Ecto neural progenitor cell (in vitro differentiated cells): Measurements from ENCODE around the gene C16orf46.
A peak's percentile ranks its signal among the peaks of the same experiment; 100 is the strongest.

Experiments used
- DNase-seq: peaks from one replicate; pipeline ENCODE4 v3.0.0-alpha.2; 2018; ENCODE audit warnings: low spot score

C16orf46 gene

GRCh38 chr16:81076566-81077075, 417 bp downstream of the C16orf46 start:
- DNase-seq: peak; percentile 88

GRCh38 chr16:81073560-81074330, 3.3 kb downstream of the C16orf46 start:
- no peak for DNase-seq

DNA sequence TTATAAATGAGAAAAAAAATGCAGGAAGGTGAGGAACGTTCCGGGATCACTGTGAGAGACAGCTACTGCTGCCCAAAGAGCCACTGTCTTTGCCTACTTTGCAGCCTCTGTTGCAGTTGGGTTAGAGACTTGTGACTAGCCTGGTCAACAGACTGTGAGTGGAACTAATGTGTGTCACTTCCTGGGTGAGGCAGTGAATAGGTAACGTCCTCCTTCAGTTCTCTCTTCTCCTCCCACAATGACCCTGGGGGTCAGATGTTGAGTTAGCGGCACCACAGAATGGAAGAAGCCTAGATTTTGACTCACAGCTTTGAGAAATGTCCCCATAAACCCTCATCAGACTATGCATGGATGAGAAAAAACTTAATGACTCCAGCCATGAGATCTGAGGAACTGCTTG, 5.2 kb downstream of the C16orf46 start:
- DNase-seq: no peak

DNA sequence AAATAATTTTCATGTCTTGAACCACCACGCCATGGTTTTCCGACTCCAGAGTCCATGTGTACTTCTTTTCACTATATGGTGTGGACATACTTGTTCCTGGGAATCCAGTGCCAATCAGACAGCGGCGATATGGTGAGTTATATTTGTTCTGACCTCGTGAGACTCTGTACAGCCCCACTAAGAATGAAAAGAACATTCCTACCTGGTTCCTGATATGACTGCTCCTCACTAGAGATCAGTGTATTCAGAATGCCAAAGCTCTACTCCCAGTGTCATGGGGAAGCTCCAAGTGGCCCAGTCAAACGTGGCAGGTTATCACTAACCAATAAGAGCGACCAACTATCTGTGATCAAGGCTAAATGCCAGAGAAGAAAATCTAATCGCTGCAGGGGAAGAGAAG, 6.1 kb downstream of the C16orf46 start:
- no peak for DNase-seq

DNA sequence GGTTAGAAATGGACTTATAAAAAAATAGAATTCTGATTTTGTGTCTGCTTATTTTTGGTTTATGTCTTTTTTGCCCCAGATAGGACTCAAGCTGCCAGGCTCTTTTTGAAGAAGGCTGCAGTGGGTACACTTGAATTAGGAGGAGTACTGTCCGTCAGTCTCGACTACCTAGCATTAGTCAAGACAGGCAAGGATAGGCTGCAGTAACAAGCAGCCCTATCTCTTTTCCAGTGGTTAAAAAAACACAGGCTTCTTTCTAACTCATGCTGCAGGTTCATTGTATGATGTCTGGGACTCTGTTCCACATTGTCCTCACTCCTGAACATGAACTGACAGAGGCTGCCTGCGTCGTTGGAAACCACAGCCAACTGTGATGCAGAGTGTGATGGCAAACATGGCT, 8.0 kb downstream of the C16orf46 start:
- DNase-seq: no peak

GRCh38 chr16:81067166-81067565, 9.9 kb downstream of the C16orf46 start:
- DNase-seq: no peak

DNA sequence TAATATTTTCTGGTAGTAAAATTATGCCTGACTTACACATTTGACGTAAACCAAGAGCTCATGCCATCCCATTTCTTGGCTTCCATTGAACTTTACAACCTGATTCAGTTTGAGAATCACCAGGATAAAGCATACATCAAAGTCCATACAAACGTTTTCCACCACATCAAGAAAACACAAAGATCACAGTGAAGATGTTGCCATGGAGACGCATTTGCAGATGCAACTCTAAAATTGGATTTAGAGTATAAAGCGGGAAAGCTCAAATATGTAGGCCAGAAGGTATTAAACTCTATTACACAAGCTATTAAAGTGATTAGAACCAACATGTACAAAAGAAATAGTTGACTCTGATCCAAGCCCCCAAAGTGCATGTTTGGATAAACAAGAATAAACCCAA, 10.4 kb downstream of the C16orf46 start:
- no peak for DNase-seq

DNA sequence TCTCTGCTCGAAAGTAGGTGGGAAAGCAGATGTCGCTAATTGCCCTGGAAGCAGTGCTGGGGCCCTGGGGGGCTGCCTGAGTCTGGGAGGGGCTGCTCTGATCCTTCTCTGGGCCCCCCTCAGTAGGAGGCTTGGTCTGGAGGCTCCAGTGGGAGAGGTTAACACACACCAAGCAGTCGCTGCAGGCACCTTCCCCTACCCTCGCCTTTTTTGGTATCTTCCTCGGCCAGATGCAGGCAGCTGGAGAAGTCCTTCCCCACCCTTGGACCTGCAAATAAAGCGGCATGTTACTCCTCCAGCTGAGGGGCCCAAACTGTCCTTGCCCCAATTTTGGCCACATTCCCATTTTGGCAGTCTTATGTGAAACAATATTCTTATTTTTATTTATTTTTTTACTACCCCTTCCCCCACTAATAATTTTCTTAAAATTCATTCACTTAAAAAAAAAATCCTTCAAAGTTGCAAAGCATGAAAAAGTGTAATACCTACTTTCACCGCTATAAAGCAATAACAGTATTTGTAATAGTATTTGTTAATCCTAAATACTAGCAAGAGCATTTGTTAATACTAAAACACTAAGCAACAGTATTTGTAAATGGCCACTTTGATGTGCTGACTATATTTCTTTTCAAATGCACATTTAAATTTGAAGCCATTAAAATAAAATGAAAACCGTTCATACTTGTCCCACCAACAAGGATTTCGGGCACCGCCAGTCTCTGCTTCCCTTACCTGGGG, 15.0 kb downstream of the C16orf46 start:
- DNase-seq: no peak

DNA sequence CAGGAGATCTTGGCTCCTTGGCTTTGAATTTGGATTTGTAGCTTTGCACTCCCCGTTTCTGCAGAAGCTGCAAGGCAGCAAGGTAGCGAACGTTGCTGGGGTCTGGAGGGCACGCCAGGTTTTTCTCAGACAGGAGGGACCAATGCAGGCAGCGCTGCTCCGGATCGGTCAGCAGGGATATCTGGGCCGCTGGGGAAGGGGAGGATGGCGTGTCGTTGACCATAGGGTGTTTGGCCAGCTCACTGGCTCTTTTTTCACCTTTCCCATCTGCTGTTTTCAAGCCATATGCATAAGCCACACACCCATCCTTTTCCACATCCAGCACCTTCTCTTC, 15.8 kb downstream of the C16orf46 start:
- DNase-seq: no peak

GRCh38 chr16:81060576-81061306, 16.3 kb downstream of the C16orf46 start:
- DNase-seq: no peak

- DNase-seq: no peak
Observed at GRCh38 chr16:81053761-81054160, 23.3 kb downstream of the C16orf46 start.

DNA sequence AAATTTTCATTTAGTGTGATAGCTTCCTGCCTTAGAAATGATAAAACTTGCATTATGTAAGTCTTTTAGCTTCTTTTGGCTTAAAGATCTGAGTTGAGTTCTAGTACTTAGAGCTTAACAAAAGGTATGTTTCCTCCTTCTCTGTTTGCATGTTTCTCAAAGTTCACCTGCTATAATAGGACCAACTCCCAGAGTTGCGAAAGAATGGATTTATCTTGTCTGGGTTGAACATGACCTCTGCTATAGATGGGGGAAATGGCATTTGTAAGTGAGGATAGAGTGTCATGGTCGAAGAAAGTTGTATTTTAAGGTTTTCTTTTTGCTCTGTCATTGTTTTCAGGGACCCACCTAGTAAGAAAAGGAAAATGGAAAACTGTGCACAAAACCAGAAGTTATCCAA, 34.2 kb downstream of the C16orf46 start:
- DNase-seq: no peak

DNA sequence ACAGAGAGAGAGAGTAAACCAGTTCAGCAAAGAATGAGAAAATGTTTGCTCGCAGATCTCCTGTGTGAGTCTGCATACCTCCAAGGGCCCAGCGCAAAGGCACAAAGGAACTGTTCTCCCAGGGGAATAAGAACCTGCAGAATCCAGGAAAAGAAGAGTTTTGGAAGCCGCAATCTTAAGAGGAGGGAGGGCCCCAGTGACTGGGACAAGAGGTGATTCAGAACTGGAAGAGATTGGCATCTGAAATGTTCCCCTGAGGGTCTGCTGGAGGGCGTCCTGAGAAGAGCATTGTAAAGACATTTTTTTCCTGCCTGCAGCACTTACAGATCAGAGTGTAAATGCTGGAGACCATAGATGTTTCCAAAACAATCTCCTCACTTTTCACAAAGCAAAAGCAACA, 35.3 kb downstream of the C16orf46 start:
- no peak for DNase-seq

- no peak for DNase-seq
Observed at GRCh38 chr16:81040842-81041241, 36.2 kb downstream of the C16orf46 start.

DNA sequence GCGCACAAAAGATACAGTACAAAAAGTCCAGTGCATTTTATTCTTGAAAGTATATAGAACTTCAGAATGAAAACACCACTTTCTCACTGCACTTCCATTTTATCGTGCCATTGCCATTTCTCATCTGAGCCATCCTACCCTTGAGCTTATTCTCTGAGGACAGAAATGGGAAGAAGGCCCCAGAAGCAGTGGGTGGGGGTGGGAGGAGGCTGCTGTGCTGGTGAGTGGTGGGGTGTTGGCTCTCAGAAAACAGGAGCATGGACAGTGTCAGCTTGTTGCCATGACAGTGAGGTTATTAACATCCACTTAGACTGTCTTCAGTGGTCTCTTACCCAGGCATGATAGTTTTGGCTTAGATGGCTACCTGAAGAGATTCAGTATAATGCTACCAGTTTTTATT, 36.9 kb downstream of the C16orf46 start:
- no peak for DNase-seq

- no peak for DNase-seq
Observed at GRCh38 chr16:81036751-81037350, 40.2 kb downstream of the C16orf46 start.

DNA sequence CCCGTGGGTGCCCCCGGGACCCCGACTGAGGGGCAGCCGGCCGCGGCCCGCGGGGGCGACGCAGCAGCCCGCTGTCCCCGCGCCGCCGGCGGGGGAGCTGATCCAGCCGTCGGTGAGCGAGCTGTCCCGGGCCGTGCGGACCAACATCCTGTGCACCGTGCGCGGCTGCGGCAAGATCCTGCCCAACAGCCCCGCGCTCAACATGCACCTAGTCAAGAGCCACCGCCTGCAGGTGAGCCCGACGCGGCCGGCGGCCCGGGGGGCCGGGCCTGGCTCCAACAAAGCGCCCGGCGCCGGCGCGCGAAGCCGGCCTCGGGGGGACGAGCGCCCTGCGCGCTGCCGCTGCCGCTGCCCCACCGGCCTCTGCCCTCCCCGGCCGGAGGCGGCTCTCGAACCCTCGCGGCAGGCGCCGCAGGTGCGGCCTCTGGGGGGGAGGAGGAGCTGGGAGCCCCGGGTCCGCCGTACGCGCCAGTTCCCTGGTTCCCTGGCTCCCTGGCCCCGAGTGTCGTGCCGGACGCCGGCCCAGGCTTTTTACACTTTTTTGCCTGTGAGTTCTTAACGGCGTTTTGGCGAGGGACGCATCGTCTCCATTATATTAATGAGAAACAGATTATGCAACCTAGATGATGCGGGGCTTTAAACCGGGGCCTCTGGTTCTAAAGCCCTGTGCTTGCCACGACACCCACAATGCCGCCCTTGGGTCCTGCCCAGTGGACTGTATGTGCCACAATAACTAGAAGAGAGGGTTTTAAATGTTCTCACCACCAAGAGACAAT, 40.9 kb downstream of the C16orf46 start:
- DNase-seq: peak; percentile 65

- DNase-seq: peak; percentile 90
Observed at GRCh38 chr16:81035398-81035974, 41.6 kb downstream of the C16orf46 start, which contains the start of gene ATMIN. Gene ATMIN, plus strand, starts transcription at chr16:81035842. Its CDS starts 29 bp downstream, at chr16:81035871.

GRCh38 chr16:81029930-81030604, 47.0 kb downstream of the C16orf46 start:
- no peak for DNase-seq

DNA sequence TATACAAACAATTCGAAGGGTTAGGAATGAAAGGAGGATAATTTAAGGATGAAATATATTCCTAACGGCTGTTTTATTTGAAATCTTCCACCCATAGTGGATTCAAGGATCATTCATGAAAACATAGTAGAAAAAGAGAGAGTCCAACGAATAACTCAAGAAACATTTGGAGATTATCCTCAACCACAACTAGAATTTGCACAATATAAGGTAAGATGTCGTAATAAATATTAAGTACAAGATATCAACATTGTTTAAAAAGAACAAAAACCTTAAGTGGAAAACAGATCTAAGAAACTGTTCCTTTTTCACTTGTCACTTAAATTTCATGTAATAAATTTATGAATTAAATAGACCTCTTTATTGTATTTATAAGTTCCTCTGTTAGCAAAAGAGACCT, 50.6 kb downstream of the C16orf46 start:
- no peak for DNase-seq

GRCh38 chr16:81018496-81018895, 58.5 kb downstream of the C16orf46 start:
- DNase-seq: no peak
